Heart right ventricle (tissue), 16 donors: ENCODE results near the gene LRCH4. TPM values are rescaled to one million over a fixed set of nuclear protein-coding genes. Genes with fewer than 3 reads are reported as not detected.

Experiments used
- ATAC-seq, 8 donors: fragments of 200-7000 bp; cut with Tn5 transposase; one replicate each; pipeline ENCODE4 v1.9.1; 2020; ENCODE audit warnings: mild to moderate bottlenecking in 8 of 8, moderate library complexity in 8 of 8, moderate number of reproducible peaks in 1 of 8
- DNase-seq, 2 donors: peaks; one replicate each; pipeline ENCODE4 v3.0.0-alpha.2; 2020
- H3K27ac ChIP-seq, 10 donors: fragments of 200-600 bp; sonication (generic) in 2 of 10; one replicate each; pipeline versions ENCODE4 v1.5.0 to v1.8.0; 2020 to 2022; ENCODE audit warnings: mild to moderate bottlenecking in 3 of 10
- H3K27me3 ChIP-seq, 7 donors: fragments of 200-600 bp; one replicate each; pipeline ENCODE4 v1.8.0; 2021 to 2022; ENCODE audit warnings: mild to moderate bottlenecking in 2 of 7
- H3K36me3 ChIP-seq, 9 donors: fragments of 200-600 bp; sonication (generic) in 1 of 9; one replicate each; pipeline versions ENCODE4 v1.5.0 to v1.8.0; 2020 to 2022; ENCODE audit warnings: mild to moderate bottlenecking in 2 of 9
- H3K4me1 ChIP-seq, 9 donors: fragments of 200-600 bp; sonication (generic) in 1 of 9; one replicate each; pipeline versions ENCODE4 v1.5.0 to v1.8.0; 2020 to 2022; ENCODE audit warnings: mild to moderate bottlenecking in 4 of 9
- H3K4me3 ChIP-seq, 10 donors: fragments of 200-600 bp; sonication (generic) in 2 of 10; one replicate each; pipeline versions ENCODE4 v1.5.0 to v1.8.0; 2020 to 2022; ENCODE audit warnings: mild to moderate bottlenecking in 7 of 10, moderate library complexity in 2 of 10
- H3K9me3 ChIP-seq, 11 donors: fragments of 200-600 bp in 10 of 11; sonication (generic) in 2 of 11; one replicate each; pipeline versions ENCODE4 v1.5.0 to v1.8.0; 2013 to 2022; ENCODE audit warnings: mild to moderate bottlenecking in 2 of 11, control low read depth in 1 of 11, moderate library complexity in 1 of 11
- CTCF ChIP-seq, 9 donors: fragments of 200-600 bp; sonication (generic) in 2 of 9; IDR thresholded peaks; one replicate each; pipeline versions ENCODE4 v1.5.0 to v1.8.0; 2021 to 2022; ENCODE audit warnings: antibody characterized with exemption in 9 of 9, mild to moderate bottlenecking in 5 of 9, moderate library complexity in 1 of 9
- WGBS, 2 donors: extraction: QIAGEN DNeasy Blood & Tissue Kit; methylation state at CpG; one replicate each; pipeline ENCODE4 v1.1.7; 2013; ENCODE audit warnings: inconsistent platforms in 1 of 2; 5-methylcytosine and 5-hydroxymethylcytosine counted together
- intact Hi-C, 10 donors: fragments of 100-400 bp; cut with DNase I; formaldehyde crosslinking; loops; one replicate each; pipeline versions ENCODE4 v1.11.1 to v1.14.2; 2022
- polyA plus RNA-seq, 2 donors: library from polyadenylated mRNA; stranded (reverse); fragments of 200-250 nt; gene quantifications; one replicate each; pipeline ENCODE4 v1.2.3, GENCODE V29; 2013
- total RNA-seq, 10 donors: library from RNA; stranded (reverse); fragmentation: NEBNext Ultra II Directional in 3 of 10; extraction: Animal tissue kit (Norgen Biotek cat#: 25700) in 3 of 10; gene quantifications; one replicate each; pipeline versions ENCODE4 v1.2.1 to v1.2.4, GENCODE V29; 2021 to 2023
- donor health status: Arrhythmogenic right ventricular cardiomyopathy.
- donor health status: ischemic (EF 13 %, LVEDD 7.1; RV severe dilation, severe dysfunction).
- donor health status: healthy with polysubstance abuse.
- donor health status: DM: no; HTN: yes; CAD: no.
- donor health status: DM: no; HTN: no; CAD: no.
- donor health status: ischemic (EF 25% LVEDD 6.9; RV normal size, moderate dysfunction).
- donor health status: ischemic (EF 25% LVEDD 5.7; RV mildly dilated, moderate dysfunction).
- donor health status: healthy.
- donor health status: DM: yes; HTN: yes; CAD: no.
- donor health status: Ischemic cardiomyopathy.
- donor health status: ischemic (EF 35%, LVEDD 5.7; RV mildly dilated, moderate dysfunction).
- donor health status: nonischemic (EF 11% LVEDD 7.7; RV severe dilation, severe dysfunction).
- donor health status: DM: yes; HTN: yes; CAD: no.
- donor health status: PGD.
- donor health status: ischemic (EF 29% LVEDD 5.4; RV normal size, mild dysfunction).
- donor health status: nonischemic (EF 23%, LVEDD 6.1; RV moderate dilation, normal function).

The LRCH4 gene
- total and polyA plus RNA-seq, 12 donors: 18.4 to 57.6 (median 24.1) TPM

DNA sequence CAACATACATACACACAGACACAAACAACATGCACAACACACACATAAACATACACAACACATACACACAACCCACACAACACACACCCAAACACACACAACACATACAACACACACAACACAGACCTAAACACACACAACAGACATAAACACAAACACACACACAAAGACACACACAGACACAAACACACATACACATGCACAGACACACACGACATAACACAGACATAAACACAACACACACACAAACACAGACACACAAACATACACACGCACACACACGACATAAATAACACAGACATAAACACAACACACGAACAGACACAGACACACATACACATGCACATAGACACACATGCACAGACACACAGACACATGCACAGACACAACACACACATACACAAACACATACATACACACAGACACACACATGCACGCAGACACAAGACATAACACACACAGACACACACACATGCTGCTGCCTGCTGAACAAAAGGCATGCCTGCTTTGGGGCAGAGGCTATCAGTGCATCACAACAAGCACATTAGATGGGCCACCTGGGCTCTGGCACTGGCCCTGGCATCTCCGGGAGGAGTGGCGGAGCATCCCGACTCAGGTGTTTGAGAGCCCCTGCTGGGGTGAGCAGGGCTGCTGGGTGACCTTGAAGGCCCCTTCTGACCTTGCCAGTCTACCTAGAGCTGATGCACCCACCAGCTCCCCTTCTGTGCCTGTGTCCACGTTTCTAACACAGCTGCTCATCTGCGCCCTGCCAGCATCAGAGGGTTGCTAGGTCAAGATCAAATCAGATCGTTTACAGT, 5.3 kb downstream of the LRCH4 start:
- H3K9me3 ChIP-seq: no peaks in the 10 kb centered on the region
- intact Hi-C loops: loop anchor here in 2 of 10 donors (5.0 kb wide), 1 partner anchor 107 kb away; no protein-coding TSS in a partner anchor
- no peak for DNase-seq

GRCh38 chr7:100578246-100579183, 7.4 kb downstream of the LRCH4 start:
- Histone ChIP-seq H3K27ac (no peak overlapping the region), H3K4me3 (no peak overlapping the region), H3K27me3 (no peaks in the 10 kb centered on the region), H3K36me3 (peaks cover 4 to 94% (median 82%) of the 10 kb centered on the region in 9 donors), H3K9me3 (no peaks in the 10 kb centered on the region), H3K4me1 (peaks cover 5 to 18% (median 14%) of the 10 kb centered on the region in 9 donors)
- no peak for TF ChIP-seq CTCF (IDR thresholded peaks at IDR 0.05)
- 92 to 94% methylated on average over 28 of the region's 28 CpGs for WGBS, 2 donors
- intact Hi-C loops: no loop called here
- DNase-seq (no peak), ATAC-seq (no peak)

More for the DNA sequence above, 5.3 kb downstream of the LRCH4 start:
- TF ChIP-seq CTCF (IDR thresholded peaks at IDR 0.05): no peak
- Histone ChIP-seq H3K27me3 (no peaks in the 10 kb centered on the region), H3K27ac (no peak overlapping the region), H3K4me3 (no peak overlapping the region), H3K36me3 (peaks cover 4 to 74% (median 65%) of the 10 kb centered on the region in 9 donors), H3K4me1 (peaks cover 5 to 37% (median 32%) of the 10 kb centered on the region in 9 donors)
- no peak for ATAC-seq
- WGBS, 2 donors: 87 to 88% methylated on average over 11 of the region's 11 CpGs

GRCh38 chr7:100577507-100577906, 8.4 kb downstream of the LRCH4 start:
- H3K36me3 ChIP-seq: peaks cover 4 to 95% (median 81%) of the 10 kb centered on the region in 9 donors
- H3K4me1 ChIP-seq: peaks cover 0 to 7% (median 4%) of the 10 kb centered on the region in 9 donors
- DNase-seq (no peak), ATAC-seq (no peak)
- H3K9me3 ChIP-seq: no peaks in the 10 kb centered on the region
- no peak overlapping the region for H3K27ac ChIP-seq
- no peak overlapping the region for H3K4me3 ChIP-seq
- intact Hi-C loops: no loop called here
- no peak for TF ChIP-seq CTCF (IDR thresholded peaks at IDR 0.05)
- no peaks in the 10 kb centered on the region for H3K27me3 ChIP-seq
- WGBS, 2 donors: 91 to 93% methylated on average over 14 of the region's 14 CpGs

DNA sequence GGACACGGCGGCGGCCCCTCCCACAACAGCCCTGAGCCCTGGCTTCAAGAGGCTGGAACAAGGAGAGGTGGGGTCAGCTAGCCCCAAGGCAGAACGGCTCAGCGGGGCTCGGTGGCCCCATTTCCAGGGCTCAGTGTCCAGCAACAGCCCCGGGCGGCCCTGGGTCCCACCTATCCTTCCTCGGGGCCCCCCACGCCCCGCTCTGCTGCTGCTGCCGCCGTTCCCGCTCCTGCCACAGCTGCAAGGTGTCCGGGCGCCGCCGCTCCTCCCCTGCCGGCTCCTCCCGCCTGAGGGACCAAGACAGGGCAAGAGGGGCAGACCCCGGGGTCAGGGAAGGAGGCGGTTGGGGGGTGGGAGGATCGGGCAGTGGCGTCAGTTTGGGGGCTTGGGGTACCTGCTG, 8.8 kb downstream of the LRCH4 start:
- Histone ChIP-seq H3K27ac (no peak overlapping the region), H3K4me3 (no peak overlapping the region), H3K9me3 (no peaks in the 10 kb centered on the region), H3K36me3 (peaks cover 4 to 93% (median 77%) of the 10 kb centered on the region in 9 donors), H3K4me1 (peaks cover 0 to 3% (median under 1%) of the 10 kb centered on the region in 9 donors), H3K27me3 (no peaks in the 10 kb centered on the region)
- intact Hi-C loops: no loop called here
- no peak for TF ChIP-seq CTCF (IDR thresholded peaks at IDR 0.05)
- ATAC-seq: no peak
- DNase-seq: no peak
- WGBS, 2 donors: 93% methylated on average over 24 of the region's 24 CpGs
